Endothelial cell of umbilical vein (primary cell): Measurements from ENCODE around the gene KIF1B.

Experiments used
- EZH2 ChIP-seq: IDR thresholded peaks from 2 replicates; pipeline ENCODE4 v1.6.1; 2012; ENCODE audit warnings: borderline replicate concordance, low read depth, mild to moderate bottlenecking, moderate library complexity, low read length, inconsistent platforms; ENCODE audit not compliant: severe bottlenecking
- JUN ChIP-seq: IDR thresholded peaks from 2 replicates; pipeline ENCODE4 v1.6.1; 2011; ENCODE audit warnings: borderline replicate concordance, low read depth; ENCODE audit not compliant: insufficient read length, insufficient read depth
- MAX ChIP-seq: IDR thresholded peaks from 2 replicates; pipeline ENCODE4 v1.6.1; 2011; ENCODE audit not compliant: insufficient read depth, insufficient read length
- POLR2A ChIP-seq: IDR thresholded peaks from 2 replicates; pipeline ENCODE4 v1.6.1; 2012; ENCODE audit warnings: low read depth, mild to moderate bottlenecking, control low read depth, low read length
- POLR2AphosphoS5 ChIP-seq: IDR thresholded peaks from 2 replicates; pipeline ENCODE4 v1.6.1; 2012; ENCODE audit warnings: low read depth, mild to moderate bottlenecking, control low read depth, low read length, moderate library complexity; ENCODE audit not compliant: insufficient read depth
- TF ChIP-seq, protein P1 (sequence below), 2 donors: IDR thresholded peaks; 1 replicate in 1 of 2; 2 replicates in 1 of 2; pipeline ENCODE4 v1.5.1; 2011; ENCODE audit warnings: low read length in 2 of 2, mild to moderate bottlenecking in 2 of 2, moderate library complexity in 2 of 2, control low read depth in 1 of 2, inconsistent platforms in 1 of 2, low read depth in 1 of 2; ENCODE audit not compliant: insufficient read depth in 1 of 2; ENCODE audit errors: extremely low read depth in 1 of 2

DNA sequence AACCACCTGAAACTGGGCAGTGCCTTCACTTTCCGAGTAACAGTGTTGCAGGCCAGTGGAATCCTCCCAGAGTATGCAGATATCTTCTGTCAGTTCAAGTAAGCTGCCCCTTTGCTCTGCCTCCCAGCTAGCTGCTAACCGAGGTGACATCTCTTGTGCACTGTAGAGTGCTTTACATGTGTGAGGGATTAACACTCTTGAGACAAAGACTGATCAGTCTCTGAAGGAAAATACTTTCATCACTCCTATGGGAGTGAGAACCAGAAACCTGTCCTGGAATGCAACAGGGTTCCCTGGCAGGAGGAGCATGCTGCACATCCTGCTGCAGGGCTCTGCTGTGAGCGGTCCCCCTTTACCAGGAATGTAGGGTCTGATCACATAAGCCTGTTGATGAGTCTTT, 127.1 kb downstream of the KIF1B start:
- TF ChIP-seq, protein P1, sequence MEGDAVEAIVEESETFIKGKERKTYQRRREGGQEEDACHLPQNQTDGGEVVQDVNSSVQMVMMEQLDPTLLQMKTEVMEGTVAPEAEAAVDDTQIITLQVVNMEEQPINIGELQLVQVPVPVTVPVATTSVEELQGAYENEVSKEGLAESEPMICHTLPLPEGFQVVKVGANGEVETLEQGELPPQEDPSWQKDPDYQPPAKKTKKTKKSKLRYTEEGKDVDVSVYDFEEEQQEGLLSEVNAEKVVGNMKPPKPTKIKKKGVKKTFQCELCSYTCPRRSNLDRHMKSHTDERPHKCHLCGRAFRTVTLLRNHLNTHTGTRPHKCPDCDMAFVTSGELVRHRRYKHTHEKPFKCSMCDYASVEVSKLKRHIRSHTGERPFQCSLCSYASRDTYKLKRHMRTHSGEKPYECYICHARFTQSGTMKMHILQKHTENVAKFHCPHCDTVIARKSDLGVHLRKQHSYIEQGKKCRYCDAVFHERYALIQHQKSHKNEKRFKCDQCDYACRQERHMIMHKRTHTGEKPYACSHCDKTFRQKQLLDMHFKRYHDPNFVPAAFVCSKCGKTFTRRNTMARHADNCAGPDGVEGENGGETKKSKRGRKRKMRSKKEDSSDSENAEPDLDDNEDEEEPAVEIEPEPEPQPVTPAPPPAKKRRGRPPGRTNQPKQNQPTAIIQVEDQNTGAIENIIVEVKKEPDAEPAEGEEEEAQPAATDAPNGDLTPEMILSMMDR (IDR thresholded peaks at IDR 0.05; ENCODE audit: extremely low read depth in 1 of 2, insufficient read depth in 1 of 2, low read depth in 1 of 2, low read length in 2 of 2): no peak
- TF ChIP-seq EZH2 (no peak), JUN (no peak), POLR2A (no peak), MAX (no peak), POLR2AphosphoS5 (no peak)
